GM21526 (cell line): ENCODE results near the gene TACC2.

Experiments used
- ATAC-seq: cut with Tn5 transposase; IDR thresholded peaks from one replicate; pipeline ENCODE4 v1.9.1; 2021; ENCODE audit warnings: moderate library complexity; ENCODE audit not compliant: unreplicated experiment, low FRiP score

TACC2 gene

GRCh38 chr10:122259075-122259466, 270.1 kb downstream of the TACC2 start:
- ATAC-seq, result no peak

DNA sequence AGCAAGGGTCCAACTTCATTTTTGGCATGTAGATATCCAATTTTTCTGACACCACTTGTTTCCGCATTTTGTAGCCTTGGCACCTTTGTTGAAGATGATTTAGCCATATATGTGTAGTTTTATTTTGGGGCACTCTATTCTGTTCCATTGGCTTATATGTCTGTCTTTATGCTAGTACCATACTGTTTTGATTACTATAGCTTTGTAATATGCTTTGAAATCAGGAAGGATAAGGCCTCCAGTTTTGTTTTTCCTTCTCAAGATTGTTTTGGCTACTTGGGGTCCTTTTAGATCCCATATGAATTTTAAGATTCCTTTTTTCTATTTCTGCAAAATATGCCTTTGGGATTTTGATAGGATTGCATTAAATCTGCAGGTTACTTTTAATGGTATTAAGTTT, 272.6 kb downstream of the TACC2 start:
- no peak for ATAC-seq

GRCh38 chr10:122263971-122264370, 275.0 kb downstream of the TACC2 start:
- ATAC-seq, result no peak

- ATAC-seq, result no peak
Measured at GRCh38 chr10:122264436-122264835, 275.5 kb downstream of the TACC2 start.

GRCh38 chr10:122264931-122265330, 276.0 kb downstream of the TACC2 start:
- ATAC-seq, result no peak

DNA sequence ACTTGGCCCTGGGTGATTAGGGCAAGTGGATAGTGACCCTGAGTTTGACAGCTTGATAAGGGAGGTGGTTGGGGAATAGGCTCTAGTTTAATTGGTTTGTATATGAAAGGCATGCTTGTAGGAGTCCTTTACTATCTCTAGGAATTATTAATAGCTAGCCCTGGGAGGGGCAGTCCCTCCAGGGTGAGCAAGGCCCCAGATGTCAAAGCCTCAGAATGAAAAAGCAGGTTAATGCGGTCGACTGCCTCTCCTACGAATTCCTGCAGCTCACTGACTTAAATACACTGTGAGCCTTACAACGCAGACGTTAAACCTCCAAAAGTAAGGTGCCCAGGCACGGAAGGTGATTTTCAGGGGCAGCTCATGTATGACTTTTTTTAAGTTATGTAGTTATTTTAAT, 276.9 kb downstream of the TACC2 start:
- no peak for ATAC-seq

DNA sequence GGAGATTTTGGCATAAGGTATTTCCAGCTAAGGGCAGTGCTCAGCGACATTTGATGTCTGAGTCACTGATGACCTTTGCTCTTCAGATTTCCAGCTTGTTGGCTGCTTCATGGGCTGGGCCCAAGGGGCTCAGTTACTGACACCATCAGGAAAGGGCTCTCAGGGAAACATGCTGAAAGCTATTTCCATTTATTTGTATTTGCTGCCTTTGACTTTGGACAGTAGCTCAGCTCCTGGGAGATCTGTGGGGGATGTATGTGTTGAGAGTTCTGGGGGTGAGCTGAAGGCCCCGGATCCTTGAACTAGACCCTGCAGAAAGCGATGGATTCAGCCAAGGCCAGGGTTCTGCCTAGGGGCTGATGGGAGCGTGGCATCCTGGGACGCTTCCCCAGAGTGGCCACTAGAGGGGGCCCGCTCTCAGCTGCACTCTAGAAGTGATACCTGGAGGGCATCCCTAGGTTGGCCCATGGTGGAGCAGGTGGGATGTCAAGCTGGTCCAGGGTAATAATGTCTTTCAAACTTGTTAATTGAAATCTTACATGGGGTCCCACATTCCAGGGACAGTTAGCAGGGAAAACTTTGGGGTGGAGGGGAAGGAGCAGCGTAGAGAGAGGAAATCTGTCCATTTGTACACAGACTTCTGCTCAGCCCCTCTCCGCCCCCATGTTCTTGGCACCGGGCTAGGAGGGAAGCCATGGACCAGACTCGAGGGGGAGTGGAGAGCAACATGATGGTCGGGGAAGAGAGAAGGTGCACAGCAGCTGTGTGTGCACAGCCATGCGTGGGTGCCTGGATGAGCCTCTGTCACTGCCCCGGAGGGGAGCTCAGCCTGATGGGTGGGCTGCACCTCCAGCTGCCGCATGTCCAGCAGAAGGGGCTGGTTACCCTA, 279.1 kb downstream of the TACC2 start:
- peak; percentile 74 for ATAC-seq

GRCh38 chr10:122269059-122269687, 280.2 kb downstream of the TACC2 start:
- ATAC-seq, result no peak

GRCh38 chr10:122271076-122271475, 282.1 kb downstream of the TACC2 start, which contains the start of gene BTBD16:
Gene BTBD16 (plus strand): TSS chr10:122271296. CDS start chr10:122275082, 3,786 bp downstream.
- no peak for ATAC-seq

DNA sequence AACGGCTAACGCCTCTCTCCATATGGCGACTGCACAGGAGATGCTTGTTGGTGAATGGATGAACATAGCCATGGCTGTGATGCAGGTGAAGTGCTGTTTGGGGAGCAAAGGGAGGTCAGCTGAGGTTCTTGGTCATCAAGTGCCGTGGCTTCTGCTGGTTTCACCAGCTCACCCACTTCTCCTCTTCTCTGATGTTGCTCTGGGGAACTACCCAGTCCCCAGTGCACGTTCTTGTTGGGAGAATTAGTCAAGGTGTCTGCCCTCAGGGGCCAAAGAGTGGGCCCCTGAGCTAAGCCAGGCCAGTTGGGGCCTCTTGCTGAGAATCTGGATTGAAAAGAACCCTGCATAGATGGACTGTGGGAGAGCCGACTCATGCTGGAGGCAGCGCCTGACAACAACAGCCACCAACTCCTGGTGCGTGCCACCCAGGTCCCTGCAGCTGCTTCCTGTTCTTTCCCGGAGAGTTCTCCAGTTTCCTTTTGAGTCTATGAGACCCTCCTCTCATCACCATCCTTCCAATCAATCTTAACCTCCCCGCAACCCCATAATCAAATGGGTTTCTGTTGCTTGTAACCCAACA, 285.1 kb downstream of the TACC2 start:
- ATAC-seq, result no peak

DNA sequence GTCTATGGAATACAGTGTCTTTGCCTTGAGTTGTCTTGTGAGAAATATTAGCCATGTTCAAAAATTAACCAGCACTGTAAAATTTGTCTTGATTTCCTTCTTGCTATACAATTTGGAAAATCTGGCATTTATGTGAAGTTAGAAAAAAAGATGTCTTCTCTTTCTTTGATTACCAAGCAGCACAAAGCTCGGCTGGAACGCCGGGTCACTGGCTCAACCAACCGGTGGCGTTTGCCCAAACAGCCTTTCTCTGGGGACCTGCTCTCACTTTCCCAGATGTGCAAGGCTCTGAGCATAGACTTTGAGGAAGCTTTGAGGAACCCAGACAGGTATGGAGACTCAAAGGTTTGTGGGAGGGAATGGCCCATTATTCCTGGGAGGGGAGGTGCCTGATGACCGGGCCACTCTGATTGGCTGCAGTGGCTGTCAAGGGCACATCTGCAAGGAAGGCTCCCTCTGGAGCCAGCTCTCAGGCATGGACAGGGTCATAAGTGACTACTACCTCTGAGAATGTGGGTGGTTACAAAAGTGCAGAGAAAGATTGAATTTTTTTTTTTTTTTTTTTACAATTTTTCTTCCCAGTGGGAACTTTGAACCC, 287.7 kb downstream of the TACC2 start:
- ATAC-seq, result no peak

DNA sequence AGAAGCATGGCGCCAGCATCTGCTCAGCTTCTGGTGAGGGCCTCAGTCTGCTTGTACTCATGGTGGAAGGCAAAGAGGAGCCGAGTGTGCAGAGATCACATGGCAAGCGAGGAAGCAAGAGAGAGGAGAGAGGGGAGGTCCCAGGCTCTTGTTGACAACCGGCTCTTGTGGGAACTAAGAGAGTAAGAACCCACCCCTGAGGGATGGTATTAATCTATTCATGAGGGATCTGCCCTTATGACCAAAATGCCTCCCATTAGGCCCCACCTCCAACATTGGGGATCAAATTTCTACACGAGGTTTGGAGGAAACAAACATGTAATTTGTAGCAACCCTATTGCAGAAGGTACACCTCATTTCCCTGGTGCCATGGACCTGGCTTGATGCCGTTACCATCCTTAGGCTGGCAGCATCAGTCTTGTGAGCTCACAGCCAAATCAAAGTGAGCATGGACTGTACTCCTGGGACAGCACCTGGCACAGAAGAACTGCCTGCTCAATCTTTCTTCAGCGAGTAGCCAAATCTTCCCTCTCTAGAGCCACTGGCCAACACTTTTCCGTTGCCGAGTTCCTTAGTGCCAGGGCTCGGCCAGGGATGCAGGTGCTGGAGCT, 288.7 kb downstream of the TACC2 start:
- ATAC-seq, result no peak

- ATAC-seq, result no peak
Measured at GRCh38 chr10:122279725-122280141, 290.8 kb downstream of the TACC2 start.

GRCh38 chr10:122280156-122280555, 291.2 kb downstream of the TACC2 start:
- no peak for ATAC-seq

GRCh38 chr10:122281018-122281626, 292.2 kb downstream of the TACC2 start:
- no peak for ATAC-seq

GRCh38 chr10:122281751-122282150, 292.8 kb downstream of the TACC2 start:
- no peak for ATAC-seq

GRCh38 chr10:122282253-122282671, 293.3 kb downstream of the TACC2 start:
- no peak for ATAC-seq

DNA sequence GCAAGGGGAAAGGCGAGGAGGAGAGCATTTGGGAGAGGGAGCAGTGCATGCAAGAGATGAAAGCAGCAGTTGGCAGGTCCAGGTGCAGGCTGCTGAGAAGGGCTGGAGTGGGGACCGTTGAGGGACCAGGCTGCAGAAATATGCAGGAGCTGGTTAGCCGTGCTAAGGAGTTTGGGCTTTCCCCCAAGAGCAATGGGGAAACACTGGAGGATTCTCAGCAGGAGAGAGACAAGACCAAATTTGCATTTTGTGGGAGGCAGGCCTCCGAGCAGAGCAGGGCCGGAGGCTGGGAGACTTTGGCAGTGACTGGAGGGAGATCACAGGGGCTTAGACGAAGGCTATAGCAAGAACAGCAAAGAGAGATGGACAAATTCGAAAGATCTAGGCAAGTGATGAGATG, 293.9 kb downstream of the TACC2 start:
- ATAC-seq, result no peak

GRCh38 chr10:122285506-122286444, 296.8 kb downstream of the TACC2 start:
- no peak for ATAC-seq
